Heart left ventricle (tissue), 16 donors: ENCODE measurements around the gene PCDHA10. TPM values are rescaled to one million over a fixed set of nuclear protein-coding genes. Genes with fewer than 3 reads are reported as not detected.
"Not testable (repeated sequence)": the region's sequence is repeated elsewhere in the genome, so short reads cannot be mapped to it uniquely, and the experiment has no call there.

Experiments
- ATAC-seq, 4 donors: fragments of 200-7000 bp; cut with Tn5 transposase; one replicate each; pipeline ENCODE4 v1.9.1; 2020 to 2022; ENCODE audit warnings: moderate library complexity in 4 of 4, mild to moderate bottlenecking in 3 of 4, moderate number of reproducible peaks in 1 of 4
- DNase-seq, 5 donors: peaks; one replicate each; pipeline ENCODE4 v3.0.0-alpha.2; 2020
- H3K27ac ChIP-seq, 12 donors: fragments of 200-600 bp; sonication (generic) in 4 of 12; one replicate each; pipeline versions ENCODE4 v1.5.0 to v1.8.0; 2016 to 2022; ENCODE audit warnings: mild to moderate bottlenecking in 2 of 12
- H3K27me3 ChIP-seq, 9 donors: fragments of 200-600 bp; sonication (generic) in 2 of 9; one replicate each; pipeline versions ENCODE4 v1.5.1 to v1.8.0; 2016 to 2022; ENCODE audit warnings: mild to moderate bottlenecking in 3 of 9
- H3K36me3 ChIP-seq, 9 donors: fragments of 200-600 bp; sonication (generic) in 2 of 9; one replicate each; pipeline versions ENCODE4 v1.5.0 to v1.8.0; 2018 to 2022; ENCODE audit warnings: mild to moderate bottlenecking in 2 of 9
- H3K4me1 ChIP-seq, 12 donors: fragments of 200-600 bp; sonication (generic) in 4 of 12; one replicate each; pipeline versions ENCODE4 v1.5.0 to v1.8.0; 2016 to 2022; ENCODE audit warnings: mild to moderate bottlenecking in 3 of 12
- H3K4me3 ChIP-seq, 12 donors: fragments of 200-600 bp; sonication (generic) in 4 of 12; one replicate each; pipeline versions ENCODE4 v1.5.0 to v1.8.0; 2017 to 2022; ENCODE audit warnings: mild to moderate bottlenecking in 9 of 12, moderate library complexity in 4 of 12
- H3K9me3 ChIP-seq, 12 donors: fragments of 200-600 bp; sonication (generic) in 4 of 12; one replicate each; pipeline versions ENCODE4 v1.5.0 to v1.8.0; 2016 to 2022; ENCODE audit warnings: mild to moderate bottlenecking in 1 of 12
- POLR2A ChIP-seq, 2 donors: fragments of 450-650 bp; IDR thresholded peaks; one replicate each; pipeline ENCODE4 v1.6.1; 2017; ENCODE audit warnings: antibody characterized with exemption in 2 of 2, mild to moderate bottlenecking in 2 of 2, moderate library complexity in 2 of 2
- WGBS, 4 donors: extraction: QIAGEN DNeasy Blood & Tissue Kit in 2 of 4; methylation state at CpG; one replicate each; pipeline versions ENCODE4 v1.1.5 to v1.1.7; 2013 to 2018; 5-methylcytosine and 5-hydroxymethylcytosine counted together
- intact Hi-C, 10 donors: fragments of 100-400 bp; cut with DNase I; formaldehyde crosslinking; loops; one replicate each; pipeline versions ENCODE4 v1.11.1 to v1.14.2; 2022
- polyA plus RNA-seq, 2 donors: library from polyadenylated mRNA; stranded (reverse); fragments of 200-250 nt; gene quantifications; one replicate each; pipeline ENCODE4 v1.2.3, GENCODE V29; 2013
- total RNA-seq, 9 donors: library from RNA; depleted of rRNA in 2 of 9; stranded (reverse); fragments of >200 nt in 2 of 9; fragmentation: NEBNext Ultra II Directional in 3 of 9; extraction: Animal tissue kit (Norgen Biotek cat#: 25700) in 3 of 9; gene quantifications; one replicate each; pipeline versions ENCODE4 v1.1.0 to v1.2.4, GENCODE V29; 2016 to 2023
- TF ChIP-seq, protein P1 (sequence below), 12 donors: fragments of 200-600 bp; sonication (generic) in 4 of 12; IDR thresholded peaks; one replicate each; pipeline versions ENCODE4 v1.5.0 to v1.8.0; 2018 to 2022; ENCODE audit warnings: antibody characterized with exemption in 12 of 12, mild to moderate bottlenecking in 5 of 12
- donor health status: ischemic (EF 13 %, LVEDD 7.1; RV severe dilation, severe dysfunction).
- donor health status: healthy with polysubstance abuse.
- donor health status: DM: no; HTN: yes; CAD: no.
- donor health status: DM: no; HTN: no; CAD: no.
- donor health status: ischemic (EF 25% LVEDD 6.9; RV normal size, moderate dysfunction).
- donor health status: ischemic (EF 25% LVEDD 5.7; RV mildly dilated, moderate dysfunction).
- donor health status: healthy.
- donor health status: DM: yes; HTN: yes; CAD: no.
- donor health status: ischemic (EF 35%, LVEDD 5.7; RV mildly dilated, moderate dysfunction).
- donor health status: nonischemic (EF 11% LVEDD 7.7; RV severe dilation, severe dysfunction).
- donor health status: DM: yes; HTN: yes; CAD: no.
- donor health status: PGD.
- donor health status: ischemic (EF 29% LVEDD 5.4; RV normal size, mild dysfunction).
- donor health status: nonischemic (EF 23%, LVEDD 6.1; RV moderate dilation, normal function).

PCDHA10 gene
- total and polyA plus RNA-seq, 11 donors = under 0.01 to 0.41 (median 0.15) TPM; not detected in 2

DNA sequence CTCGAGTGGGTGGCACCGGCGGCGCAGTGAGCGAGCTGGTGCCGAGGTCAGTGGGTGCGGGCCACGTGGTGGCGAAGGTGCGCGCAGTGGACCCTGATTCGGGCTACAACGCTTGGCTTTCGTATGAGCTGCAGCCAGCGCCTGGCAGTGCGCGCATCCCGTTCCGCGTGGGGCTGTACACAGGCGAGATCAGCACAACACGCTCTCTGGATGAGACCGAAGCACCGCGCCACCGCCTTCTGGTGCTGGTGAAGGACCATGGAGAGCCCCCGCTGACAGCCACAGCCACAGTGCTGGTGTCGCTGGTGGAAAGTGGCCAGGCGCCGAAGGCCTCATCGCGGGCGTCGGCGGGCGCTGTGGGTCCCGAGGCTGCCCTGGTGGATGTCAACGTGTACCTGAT, 32.2 kb upstream of the PCDHA10 start:
- ATAC-seq (no peak), DNase-seq (no peak)
- TF ChIP-seq, protein P1, sequence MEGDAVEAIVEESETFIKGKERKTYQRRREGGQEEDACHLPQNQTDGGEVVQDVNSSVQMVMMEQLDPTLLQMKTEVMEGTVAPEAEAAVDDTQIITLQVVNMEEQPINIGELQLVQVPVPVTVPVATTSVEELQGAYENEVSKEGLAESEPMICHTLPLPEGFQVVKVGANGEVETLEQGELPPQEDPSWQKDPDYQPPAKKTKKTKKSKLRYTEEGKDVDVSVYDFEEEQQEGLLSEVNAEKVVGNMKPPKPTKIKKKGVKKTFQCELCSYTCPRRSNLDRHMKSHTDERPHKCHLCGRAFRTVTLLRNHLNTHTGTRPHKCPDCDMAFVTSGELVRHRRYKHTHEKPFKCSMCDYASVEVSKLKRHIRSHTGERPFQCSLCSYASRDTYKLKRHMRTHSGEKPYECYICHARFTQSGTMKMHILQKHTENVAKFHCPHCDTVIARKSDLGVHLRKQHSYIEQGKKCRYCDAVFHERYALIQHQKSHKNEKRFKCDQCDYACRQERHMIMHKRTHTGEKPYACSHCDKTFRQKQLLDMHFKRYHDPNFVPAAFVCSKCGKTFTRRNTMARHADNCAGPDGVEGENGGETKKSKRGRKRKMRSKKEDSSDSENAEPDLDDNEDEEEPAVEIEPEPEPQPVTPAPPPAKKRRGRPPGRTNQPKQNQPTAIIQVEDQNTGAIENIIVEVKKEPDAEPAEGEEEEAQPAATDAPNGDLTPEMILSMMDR (IDR thresholded peaks at IDR 0.05) = no peak
- no peak for TF ChIP-seq POLR2A (IDR thresholded peaks at IDR 0.05)
- Histone ChIP-seq H3K27ac (no peak overlapping the region), H3K4me1 (no peaks in the 10 kb centered on the region), H3K4me3 (no peak overlapping the region), H3K9me3 (peaks cover 0 to 39% (median 13%) of the 10 kb centered on the region in 12 donors), H3K27me3 (peaks cover 0 to 77% (median 14%) of the 10 kb centered on the region in 9 donors), H3K36me3 (no peaks in the 10 kb centered on the region)
- intact Hi-C loops = no loop called here
- 47 to 55% (median 51%) methylated on average over 4 to 38 of the region's 38 CpGs for WGBS, 4 donors

DNA sequence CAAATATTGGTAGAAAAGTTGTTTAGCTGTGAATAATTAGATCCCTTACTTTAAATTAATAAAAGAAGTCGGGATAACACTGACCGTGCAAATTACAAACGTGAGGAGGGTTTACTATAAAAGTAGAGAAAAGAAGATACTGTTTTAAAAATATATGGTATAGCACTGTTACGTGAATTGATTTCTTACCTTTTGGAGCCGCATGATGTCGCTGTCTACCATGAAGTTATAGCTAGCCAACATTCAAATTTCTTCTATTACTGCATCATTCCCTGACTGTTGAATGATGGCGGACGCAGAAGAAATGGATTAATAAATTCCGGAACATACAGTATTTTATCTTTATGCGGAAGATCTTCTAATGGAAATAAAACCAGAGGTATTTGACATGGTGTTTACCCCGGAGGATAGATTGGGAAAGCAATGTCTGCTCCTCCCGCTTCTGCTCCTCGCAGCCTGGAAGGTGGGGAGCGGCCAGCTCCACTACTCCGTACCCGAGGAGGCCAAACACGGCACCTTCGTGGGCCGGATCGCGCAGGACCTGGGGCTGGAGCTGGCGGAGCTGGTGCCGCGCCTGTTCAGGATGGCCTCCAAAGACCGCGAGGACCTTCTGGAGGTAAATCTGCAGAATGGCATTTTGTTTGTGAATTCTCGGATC, 27.9 kb upstream of the PCDHA10 start, which contains the start of gene PCDHA6:
Gene PCDHA6 (plus strand): TSS at position 257 of the 658 bp plus-strand sequence. CDS start 132 bp downstream, at position 389.
- 14 to 20% (median 15%) methylated on average over 24 to 27 of the region's 27 CpGs for WGBS, 4 donors
- Histone ChIP-seq H3K36me3 (no peaks in the 10 kb centered on the region), H3K4me1 (no peaks in the 10 kb centered on the region), H3K27ac (no peak within 1 kb of the TSS), H3K4me3 (peak within 1 kb of the TSS in 4 of 12 donors; percentile 7 to 49 (median 24)), H3K27me3 (peaks cover 0 to 92% (median 18%) of the 10 kb centered on the region in 9 donors), H3K9me3 (peaks cover 0 to 40% (median 16%) of the 10 kb centered on the region in 12 donors)
- ATAC-seq = no peak
- TF ChIP-seq POLR2A (IDR thresholded peaks at IDR 0.05) = no peak
- TF ChIP-seq, protein P1 (IDR thresholded peaks at IDR 0.05) = peak in 2 of 12 donors; percentile 27 to 30
- no peak for DNase-seq
- intact Hi-C loops = no loop called here

DNA sequence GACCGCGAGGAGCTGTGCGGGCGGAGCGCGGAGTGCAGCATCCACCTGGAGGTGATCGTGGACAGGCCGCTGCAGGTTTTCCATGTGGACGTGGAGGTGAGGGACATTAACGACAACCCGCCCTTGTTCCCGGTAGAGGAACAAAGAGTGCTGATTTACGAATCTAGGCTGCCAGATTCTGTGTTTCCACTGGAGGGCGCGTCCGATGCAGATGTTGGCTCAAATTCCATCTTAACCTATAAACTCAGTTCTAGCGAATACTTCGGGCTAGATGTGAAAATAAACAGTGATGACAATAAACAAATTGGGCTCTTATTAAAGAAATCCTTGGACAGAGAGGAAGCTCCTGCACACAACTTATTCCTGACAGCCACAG, 27.3 kb upstream of the PCDHA10 start:
- ATAC-seq (no peak), DNase-seq (no peak)
- TF ChIP-seq, protein P1 (IDR thresholded peaks at IDR 0.05) = no peak
- TF ChIP-seq POLR2A (IDR thresholded peaks at IDR 0.05) = no peak
- WGBS, 4 donors = 17 to 32% (median 17%) methylated on average over 17 to 18 of the region's 18 CpGs
- no peaks in the 10 kb centered on the region for H3K4me1 ChIP-seq
- H3K9me3 ChIP-seq = peaks cover 0 to 34% (median 14%) of the 10 kb centered on the region in 12 donors
- no peaks in the 10 kb centered on the region for H3K36me3 ChIP-seq
- H3K4me3 ChIP-seq = peak overlapping the region in 3 of 12 donors; percentile 21 to 49 (median 28)
- H3K27ac ChIP-seq = no peak overlapping the region
- intact Hi-C loops = no loop called here
- H3K27me3 ChIP-seq = peaks cover 0 to 92% (median 21%) of the 10 kb centered on the region in 9 donors

DNA sequence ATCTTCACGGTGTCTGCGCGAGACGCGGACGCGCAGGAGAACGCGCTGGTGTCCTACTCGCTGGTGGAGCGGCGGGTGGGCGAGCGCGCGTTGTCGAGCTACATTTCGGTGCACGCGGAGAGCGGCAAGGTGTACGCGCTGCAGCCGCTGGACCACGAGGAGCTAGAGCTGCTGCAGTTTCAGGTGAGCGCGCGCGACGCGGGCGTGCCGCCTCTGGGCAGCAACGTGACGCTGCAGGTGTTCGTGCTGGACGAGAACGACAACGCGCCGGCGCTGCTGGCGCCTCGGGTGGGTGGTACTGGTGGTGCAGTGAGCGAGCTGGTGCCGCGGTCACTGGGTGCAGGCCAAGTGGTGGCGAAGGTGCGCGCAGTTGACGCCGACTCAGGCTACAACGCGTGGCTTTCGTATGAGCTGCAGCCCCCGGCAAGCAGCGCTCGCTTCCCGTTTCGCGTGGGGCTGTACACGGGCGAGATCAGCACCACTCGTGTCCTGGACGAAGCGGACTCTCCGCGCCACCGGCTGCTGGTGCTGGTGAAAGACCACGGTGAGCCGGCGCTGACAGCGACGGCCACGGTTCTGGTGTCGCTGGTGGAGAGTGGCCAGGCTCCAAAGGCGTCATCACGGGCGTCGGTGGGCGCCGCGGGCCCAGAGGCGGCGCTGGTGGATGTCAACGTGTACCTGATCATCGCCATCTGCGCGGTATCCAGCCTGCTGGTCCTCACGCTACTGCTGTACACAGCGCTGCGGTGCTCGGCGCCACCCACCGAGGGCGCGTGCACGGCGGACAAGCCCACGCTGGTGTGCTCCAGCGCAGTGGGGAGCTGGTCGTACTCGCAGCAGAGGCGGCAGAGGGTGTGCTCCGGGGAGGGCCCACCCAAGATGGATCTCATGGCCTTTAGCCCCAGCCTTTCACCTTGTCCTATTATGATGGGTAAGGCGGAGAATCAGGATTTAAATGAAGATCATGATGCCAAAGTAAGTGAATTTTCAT, 25.9 kb upstream of the PCDHA10 start:
- H3K9me3 ChIP-seq = peaks cover 0 to 43% (median 14%) of the 10 kb centered on the region in 12 donors
- intact Hi-C loops = loop anchor here in 2 of 10 donors (10.0 kb wide), 2 partner anchors 215 to 225 kb away; partner anchors contain the start of gene PCDHB1 (in 1 of the 2)
- H3K27ac ChIP-seq, H3K36me3 ChIP-seq, ATAC-seq, H3K4me1 ChIP-seq, H3K4me3 ChIP-seq, DNase-seq: not testable (repeated sequence)
- 33 to 49% (median 41%) methylated on average over 62 to 106 of the region's 106 CpGs for WGBS, 4 donors
- peaks cover 0 to 90% (median 30%) of the 10 kb centered on the region in 9 donors for H3K27me3 ChIP-seq
